OCI-LY3 (cell line): Measurements from ENCODE around the gene TMPRSS3.

Experiments used
- EZH2phosphoT487 ChIP-seq: fragments of 200-600 bp; shearing (Covaris generic); IDR thresholded peaks from 2 replicates; pipeline ENCODE4 v1.6.1; 2018; ENCODE audit warnings: antibody characterized with exemption, mixed run types, low read depth
- TF ChIP-seq, protein P1 (sequence below): fragments of 200-600, 300-600 bp; sonication (generic); IDR thresholded peaks from 2 replicates; pipeline ENCODE4 v1.5.1; 2014; ENCODE audit warnings: antibody characterized with exemption, low read length, low read depth

DNA sequence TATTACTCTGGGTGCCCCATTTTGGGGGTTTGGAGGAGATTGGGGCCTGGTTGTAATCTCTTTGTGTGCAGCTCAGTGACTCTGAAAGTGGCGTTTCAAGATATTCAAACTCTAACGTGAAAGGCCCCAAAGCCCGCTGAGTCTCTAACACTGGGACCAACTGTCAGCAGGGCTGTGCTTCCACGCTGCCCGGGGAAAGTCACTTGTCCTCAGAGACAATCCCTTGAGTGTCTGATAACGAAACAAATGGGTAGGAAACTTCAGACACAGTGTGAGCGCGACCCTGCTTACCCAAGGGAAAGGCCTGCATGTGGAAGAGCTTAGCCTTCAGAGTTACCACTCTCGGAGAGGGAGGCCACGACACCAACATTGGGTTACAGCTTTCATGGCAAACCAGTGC lies 8.7 kb upstream of the TMPRSS3 start:
- TF ChIP-seq, protein P1, sequence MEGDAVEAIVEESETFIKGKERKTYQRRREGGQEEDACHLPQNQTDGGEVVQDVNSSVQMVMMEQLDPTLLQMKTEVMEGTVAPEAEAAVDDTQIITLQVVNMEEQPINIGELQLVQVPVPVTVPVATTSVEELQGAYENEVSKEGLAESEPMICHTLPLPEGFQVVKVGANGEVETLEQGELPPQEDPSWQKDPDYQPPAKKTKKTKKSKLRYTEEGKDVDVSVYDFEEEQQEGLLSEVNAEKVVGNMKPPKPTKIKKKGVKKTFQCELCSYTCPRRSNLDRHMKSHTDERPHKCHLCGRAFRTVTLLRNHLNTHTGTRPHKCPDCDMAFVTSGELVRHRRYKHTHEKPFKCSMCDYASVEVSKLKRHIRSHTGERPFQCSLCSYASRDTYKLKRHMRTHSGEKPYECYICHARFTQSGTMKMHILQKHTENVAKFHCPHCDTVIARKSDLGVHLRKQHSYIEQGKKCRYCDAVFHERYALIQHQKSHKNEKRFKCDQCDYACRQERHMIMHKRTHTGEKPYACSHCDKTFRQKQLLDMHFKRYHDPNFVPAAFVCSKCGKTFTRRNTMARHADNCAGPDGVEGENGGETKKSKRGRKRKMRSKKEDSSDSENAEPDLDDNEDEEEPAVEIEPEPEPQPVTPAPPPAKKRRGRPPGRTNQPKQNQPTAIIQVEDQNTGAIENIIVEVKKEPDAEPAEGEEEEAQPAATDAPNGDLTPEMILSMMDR, result no peak
- no peak for TF ChIP-seq EZH2phosphoT487
